ENCODE results near the gene MUSTN1. TPM values are rescaled to one million over a fixed set of nuclear protein-coding genes. Genes with fewer than 3 reads are reported as not detected.

Gene MUSTN1
- total and polyA plus RNA-seq, 3 donors from 2014 or later = 3.5 to 21.7 (median 3.6) TPM

GRCh38 chr3:52873433-52874159 lies 38.8 kb upstream of the MUSTN1 start:
- 84 to 90% methylated on average over 8 of the region's 8 CpGs for WGBS, 2 donors
- Histone ChIP-seq H3K27me3 (no peaks in the 10 kb centered on the region), H3K4me3 (no peak overlapping the region), H3K4me1 (no peaks in the 10 kb centered on the region), H3K36me3 (ENCODE audit: low read depth, missing control alignments) (no peaks in the 10 kb centered on the region), H3K27ac (no peak overlapping the region), H3K9me3 (no peaks in the 10 kb centered on the region)
- no peak for TF ChIP-seq CTCF (IDR thresholded peaks at IDR 0.05)
- no peak for TF ChIP-seq POLR2A (IDR thresholded peaks at IDR 0.05)
- DNase-seq = no peak
- intact Hi-C loops (cut with DNase I; ENCODE audit: low total_unique reads) = no loop called here

GRCh38 chr3:52872245-52872644 lies 37.4 kb upstream of the MUSTN1 start:
- Histone ChIP-seq H3K27ac (no peak overlapping the region), H3K4me1 (no peaks in the 10 kb centered on the region), H3K4me3 (no peak overlapping the region), H3K9me3 (no peaks in the 10 kb centered on the region), H3K36me3 (ENCODE audit: low read depth, missing control alignments) (no peaks in the 10 kb centered on the region), H3K27me3 (no peaks in the 10 kb centered on the region)
- TF ChIP-seq POLR2A (IDR thresholded peaks at IDR 0.05) (no peak), CTCF (IDR thresholded peaks at IDR 0.05) (no peak)
- DNase-seq = no peak
- 94 to 97% methylated on average over 3 of the region's 3 CpGs for WGBS, 2 donors
- intact Hi-C loops (cut with DNase I; ENCODE audit: low total_unique reads) = no loop called here

GRCh38 chr3:52871761-52872160 lies 36.9 kb upstream of the MUSTN1 start:
- intact Hi-C loops (cut with DNase I; ENCODE audit: low total_unique reads) = no loop called here
- Histone ChIP-seq H3K4me3 (no peak overlapping the region), H3K4me1 (no peaks in the 10 kb centered on the region), H3K36me3 (ENCODE audit: low read depth, missing control alignments) (no peaks in the 10 kb centered on the region), H3K9me3 (no peaks in the 10 kb centered on the region), H3K27ac (no peak overlapping the region), H3K27me3 (no peaks in the 10 kb centered on the region)
- no peak for DNase-seq
- no peak for TF ChIP-seq POLR2A (IDR thresholded peaks at IDR 0.05)
- TF ChIP-seq CTCF (IDR thresholded peaks at IDR 0.05) = no peak
- 79 to 87% methylated on average over 9 of the region's 9 CpGs for WGBS, 2 donors

- intact Hi-C loops (cut with DNase I; ENCODE audit: low total_unique reads) = no loop called here
- Histone ChIP-seq H3K4me3 (no peak overlapping the region), H3K27me3 (no peaks in the 10 kb centered on the region), H3K9me3 (no peaks in the 10 kb centered on the region), H3K36me3 (ENCODE audit: low read depth, missing control alignments) (no peaks in the 10 kb centered on the region), H3K27ac (no peak overlapping the region), H3K4me1 (no peaks in the 10 kb centered on the region)
- no peak for DNase-seq
- TF ChIP-seq CTCF (IDR thresholded peaks at IDR 0.05) = no peak
- no peak for TF ChIP-seq POLR2A (IDR thresholded peaks at IDR 0.05)
- WGBS, 2 donors = 98% methylated on average over 10 of the region's 10 CpGs; no CpG with 5 or more reads in 1 of the 2 donors
Measured at GRCh38 chr3:52870471-52870870, 35.7 kb upstream of the MUSTN1 start.

GRCh38 chr3:52866427-52866826 lies 31.6 kb upstream of the MUSTN1 start:
- Histone ChIP-seq H3K27ac (no peak overlapping the region), H3K4me1 (no peaks in the 10 kb centered on the region), H3K9me3 (no peaks in the 10 kb centered on the region), H3K36me3 (ENCODE audit: low read depth, missing control alignments) (no peaks in the 10 kb centered on the region), H3K4me3 (no peak overlapping the region), H3K27me3 (no peaks in the 10 kb centered on the region)
- intact Hi-C loops (cut with DNase I; ENCODE audit: low total_unique reads) = no loop called here
- DNase-seq = no peak
- TF ChIP-seq CTCF (IDR thresholded peaks at IDR 0.05) (no peak), POLR2A (IDR thresholded peaks at IDR 0.05) (no peak)
- 93 to 97% methylated on average over 10 to 12 of the region's 12 CpGs for WGBS, 2 donors

All from testis (tissue), 3 donors.